ENCODE data around the gene PUS7. TPM values are rescaled to one million over a fixed set of nuclear protein-coding genes. Genes with fewer than 3 reads are reported as not detected.

PUS7 gene
- total RNA-seq, 1 experiment from 2014 or later = 29.1 TPM

DNA sequence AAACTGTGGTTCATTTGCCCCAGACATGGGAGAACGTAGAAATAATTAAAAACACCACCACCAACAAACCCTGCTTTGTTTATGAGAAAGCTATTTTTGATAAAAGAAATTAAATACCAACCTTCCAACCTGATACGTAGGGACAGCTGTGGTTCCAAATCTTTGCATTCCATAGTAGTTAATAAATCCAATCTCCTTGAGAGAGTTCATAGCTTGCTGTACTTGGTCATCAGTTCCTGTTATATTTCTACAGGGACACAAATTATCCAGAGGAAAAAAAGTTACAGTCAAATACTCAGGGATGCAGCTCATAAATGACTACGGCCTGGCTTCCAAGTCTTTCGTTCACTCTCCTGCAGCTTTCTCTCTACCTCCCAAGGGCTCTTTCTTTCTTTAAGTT is 41.1 kb downstream of the PUS7 start:
- no peaks in the 10 kb centered on the region for H3K4me1 Mint-ChIP-seq (ENCODE audit: low read depth, unreplicated experiment)
- no peak overlapping the region for H3K27ac Mint-ChIP-seq (ENCODE audit: unreplicated experiment)
- intact Hi-C loops (cut with micrococcal nuclease; ENCODE audit: unreplicated experiment) = no loop called here
- no peaks in the 10 kb centered on the region for H3K27me3 Mint-ChIP-seq (ENCODE audit: unreplicated experiment)
- no peak for DNase-seq
- H3K36me3 Mint-ChIP-seq (ENCODE audit: insufficient read depth, unreplicated experiment) = peaks cover 26% of the 10 kb centered on the region
- no TSS peak for BruUV-seq (replicated peaks)
- CTCF ChIA-PET = interaction anchor here (0.6 kb wide), 1 partner anchor 23 kb away, joined by 4 read pairs; no protein-coding TSS in a partner anchor
- H3K9me3 Mint-ChIP-seq (ENCODE audit: low read depth, unreplicated experiment) = no peaks in the 10 kb centered on the region
- H3K4me3 Mint-ChIP-seq (ENCODE audit: low read depth, unreplicated experiment) = no peak overlapping the region
- no peak for TF ChIP-seq CTCF (IDR thresholded peaks at IDR 0.05; ENCODE audit: unreplicated experiment)

DNA sequence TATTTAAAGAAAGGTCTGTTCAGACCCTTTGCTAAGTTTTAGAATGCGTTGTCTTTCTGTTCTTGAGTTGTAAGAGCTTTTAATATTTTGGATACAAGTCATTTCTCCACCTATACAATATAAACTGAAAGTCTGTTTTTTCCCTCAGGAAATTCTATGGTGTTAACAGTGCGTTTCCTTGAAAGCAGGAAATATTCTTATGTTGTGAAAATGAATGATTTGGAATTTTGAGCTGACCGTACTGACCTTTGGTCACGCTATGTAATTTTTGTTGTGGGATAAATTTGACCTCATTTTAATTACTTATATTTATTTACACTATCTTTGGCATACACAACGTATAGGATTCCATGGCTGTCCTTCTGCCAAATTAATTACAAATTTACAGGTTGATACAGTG is 43.5 kb downstream of the PUS7 start:
- no peak for DNase-seq
- no peak for TF ChIP-seq CTCF (IDR thresholded peaks at IDR 0.05; ENCODE audit: unreplicated experiment)
- Mint-ChIP-seq H3K27ac (ENCODE audit: unreplicated experiment) (no peak overlapping the region), H3K9me3 (ENCODE audit: low read depth, unreplicated experiment) (no peaks in the 10 kb centered on the region), H3K4me1 (ENCODE audit: low read depth, unreplicated experiment) (no peaks in the 10 kb centered on the region), H3K4me3 (ENCODE audit: low read depth, unreplicated experiment) (no peak overlapping the region), H3K36me3 (ENCODE audit: insufficient read depth, unreplicated experiment) (peaks cover 21% of the 10 kb centered on the region), H3K27me3 (ENCODE audit: unreplicated experiment) (no peaks in the 10 kb centered on the region)
- CTCF ChIA-PET = no interaction called here
- intact Hi-C loops (cut with micrococcal nuclease; ENCODE audit: unreplicated experiment) = no loop called here
- BruUV-seq (replicated peaks) = no TSS peak

GRCh38 chr7:105477908-105478307 is 44.2 kb downstream of the PUS7 start:
- CTCF ChIA-PET = no interaction called here
- Mint-ChIP-seq H3K9me3 (ENCODE audit: low read depth, unreplicated experiment) (no peaks in the 10 kb centered on the region), H3K4me1 (ENCODE audit: low read depth, unreplicated experiment) (no peaks in the 10 kb centered on the region), H3K36me3 (ENCODE audit: insufficient read depth, unreplicated experiment) (peaks cover 21% of the 10 kb centered on the region), H3K4me3 (ENCODE audit: low read depth, unreplicated experiment) (no peak overlapping the region), H3K27ac (ENCODE audit: unreplicated experiment) (no peak overlapping the region), H3K27me3 (ENCODE audit: unreplicated experiment) (no peaks in the 10 kb centered on the region)
- no TSS peak for BruUV-seq (replicated peaks)
- DNase-seq = no peak
- intact Hi-C loops (cut with micrococcal nuclease; ENCODE audit: unreplicated experiment) = no loop called here
- TF ChIP-seq CTCF (IDR thresholded peaks at IDR 0.05; ENCODE audit: unreplicated experiment) = no peak

DNA sequence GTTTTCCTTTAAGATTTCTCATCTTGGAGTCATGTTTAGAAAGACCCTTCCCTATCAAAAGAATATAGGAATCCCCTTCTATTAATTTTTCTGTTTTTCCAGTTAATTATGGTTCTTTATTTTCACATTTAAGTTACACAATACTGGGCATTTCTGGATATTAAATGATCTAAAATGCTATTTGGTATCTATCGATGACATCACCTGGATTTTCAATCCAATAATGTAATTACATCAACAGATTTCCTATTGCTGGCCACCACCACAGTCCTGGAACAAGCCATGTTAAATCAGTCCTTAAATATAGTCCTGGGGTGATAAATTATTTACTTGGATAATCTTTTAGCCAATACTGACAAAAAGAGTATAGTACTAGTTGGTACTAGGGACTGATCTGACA is 48.0 kb downstream of the PUS7 start:
- H3K27ac Mint-ChIP-seq (ENCODE audit: unreplicated experiment) = no peak overlapping the region
- TF ChIP-seq CTCF (IDR thresholded peaks at IDR 0.05; ENCODE audit: unreplicated experiment) = no peak
- CTCF ChIA-PET = no interaction called here
- no peak overlapping the region for H3K4me3 Mint-ChIP-seq (ENCODE audit: low read depth, unreplicated experiment)
- H3K9me3 Mint-ChIP-seq (ENCODE audit: low read depth, unreplicated experiment) = no peaks in the 10 kb centered on the region
- peaks cover 5% of the 10 kb centered on the region for H3K36me3 Mint-ChIP-seq (ENCODE audit: insufficient read depth, unreplicated experiment)
- no peak for DNase-seq
- intact Hi-C loops (cut with micrococcal nuclease; ENCODE audit: unreplicated experiment) = no loop called here
- no peaks in the 10 kb centered on the region for H3K4me1 Mint-ChIP-seq (ENCODE audit: low read depth, unreplicated experiment)
- no TSS peak for BruUV-seq (replicated peaks)
- H3K27me3 Mint-ChIP-seq (ENCODE audit: unreplicated experiment) = no peaks in the 10 kb centered on the region

GRCh38 chr7:105473163-105473562 is 48.9 kb downstream of the PUS7 start:
- intact Hi-C loops (cut with micrococcal nuclease; ENCODE audit: unreplicated experiment) = no loop called here
- Mint-ChIP-seq H3K9me3 (ENCODE audit: low read depth, unreplicated experiment) (no peaks in the 10 kb centered on the region), H3K36me3 (ENCODE audit: insufficient read depth, unreplicated experiment) (peaks cover 6% of the 10 kb centered on the region), H3K4me1 (ENCODE audit: low read depth, unreplicated experiment) (no peaks in the 10 kb centered on the region), H3K4me3 (ENCODE audit: low read depth, unreplicated experiment) (no peak overlapping the region), H3K27ac (ENCODE audit: unreplicated experiment) (no peak overlapping the region), H3K27me3 (ENCODE audit: unreplicated experiment) (no peaks in the 10 kb centered on the region)
- CTCF ChIA-PET = no interaction called here
- DNase-seq = no peak
- no peak for TF ChIP-seq CTCF (IDR thresholded peaks at IDR 0.05; ENCODE audit: unreplicated experiment)
- BruUV-seq (replicated peaks) = no TSS peak

Measured in Calu3 (cell line).